ENCODE measurements around the gene CTDSPL. TPM values are rescaled to one million over a fixed set of nuclear protein-coding genes. Genes with fewer than 3 reads are reported as not detected.
"Not testable (repeated sequence)": the region's sequence is repeated elsewhere in the genome, so short reads cannot be mapped to it uniquely, and the experiment has no call there.

The CTDSPL gene
- total RNA-seq, 1 experiment from 2014 or later: 7.7 TPM

GRCh38 chr3:37963635-37964034 lies 102.0 kb downstream of the CTDSPL start:
- Histone ChIP-seq H3K4me3 (no peak overlapping the region), H3K27me3 (no peaks in the 10 kb centered on the region), H3K27ac (no peak overlapping the region; the same call in 1 of the 2 replicates), H3K36me3 (no peaks in the 10 kb centered on the region), H3K4me1 (peaks cover 20% of the 10 kb centered on the region), H3K9me3 (replicated peaks) (no peaks in the 10 kb centered on the region)
- no peak for DNase-seq

GRCh38 chr3:37964146-37964545 lies 102.5 kb downstream of the CTDSPL start:
- H3K9me3 ChIP-seq (replicated peaks): no peaks in the 10 kb centered on the region
- H3K4me1 ChIP-seq: peaks cover 25% of the 10 kb centered on the region
- no peak overlapping the region for H3K27ac ChIP-seq
- no peak for DNase-seq
- no peaks in the 10 kb centered on the region for H3K27me3 ChIP-seq
- H3K36me3 ChIP-seq: no peaks in the 10 kb centered on the region
- no peak overlapping the region for H3K4me3 ChIP-seq

- Histone ChIP-seq H3K36me3 (no peaks in the 10 kb centered on the region), H3K27me3 (no peaks in the 10 kb centered on the region), H3K4me3 (no peak overlapping the region), H3K9me3 (replicated peaks) (no peaks in the 10 kb centered on the region), H3K27ac (no peak overlapping the region), H3K4me1 (peaks cover 31% of the 10 kb centered on the region)
- DNase-seq: no peak
Observed at GRCh38 chr3:37964716-37965115, 103.0 kb downstream of the CTDSPL start.

- H3K36me3 ChIP-seq: no peaks in the 10 kb centered on the region
- H3K27me3 ChIP-seq: no peaks in the 10 kb centered on the region
- H3K4me1 ChIP-seq: peaks cover 28% of the 10 kb centered on the region
- DNase-seq: peak; percentile 42 to 65
- H3K9me3 ChIP-seq (replicated peaks): no peaks in the 10 kb centered on the region
- no peak overlapping the region for H3K27ac ChIP-seq
- H3K4me3 ChIP-seq: no peak overlapping the region
Observed at GRCh38 chr3:37967260-37967881, 105.7 kb downstream of the CTDSPL start.

GRCh38 chr3:37968199-37968598 lies 106.5 kb downstream of the CTDSPL start:
- no peak for DNase-seq
- no peak overlapping the region for H3K4me3 ChIP-seq
- no peaks in the 10 kb centered on the region for H3K36me3 ChIP-seq
- no peaks in the 10 kb centered on the region for H3K27me3 ChIP-seq
- no peaks in the 10 kb centered on the region for H3K9me3 ChIP-seq (replicated peaks)
- no peak overlapping the region; the same call in 1 of the 2 replicates for H3K27ac ChIP-seq
- peaks cover 20% of the 10 kb centered on the region for H3K4me1 ChIP-seq

GRCh38 chr3:37968813-37969595 lies 107.3 kb downstream of the CTDSPL start:
- peaks cover 17% of the 10 kb centered on the region for H3K4me1 ChIP-seq
- no peaks in the 10 kb centered on the region for H3K36me3 ChIP-seq
- peak in 1 of 2 experiments; percentile 13 for DNase-seq
- no peaks in the 10 kb centered on the region for H3K27me3 ChIP-seq
- H3K9me3 ChIP-seq (replicated peaks): no peaks in the 10 kb centered on the region
- peak overlapping the region; percentile 75 for H3K27ac ChIP-seq
- H3K4me3 ChIP-seq: peak overlapping the region; percentile 19; the same call in 1 of the 2 replicates

- no peaks in the 10 kb centered on the region for H3K36me3 ChIP-seq
- H3K9me3 ChIP-seq (replicated peaks): no peaks in the 10 kb centered on the region
- peak; percentile 78 to 79 for DNase-seq
- H3K4me1 ChIP-seq: peaks cover 17% of the 10 kb centered on the region
- H3K27me3 ChIP-seq: no peaks in the 10 kb centered on the region
- peak overlapping the region; percentile 75 for H3K27ac ChIP-seq
- H3K4me3 ChIP-seq: peak overlapping the region; percentile 19; the same call in 1 of the 2 replicates
Observed at GRCh38 chr3:37969596-37970100, 108.0 kb downstream of the CTDSPL start.

GRCh38 chr3:37970802-37971201 lies 109.1 kb downstream of the CTDSPL start:
- Histone ChIP-seq H3K27ac (no peak overlapping the region; the same call in 1 of the 2 replicates), H3K9me3 (replicated peaks) (no peaks in the 10 kb centered on the region), H3K4me1 (peaks cover 17% of the 10 kb centered on the region), H3K36me3 (no peaks in the 10 kb centered on the region), H3K27me3 (no peaks in the 10 kb centered on the region), H3K4me3 (no peak overlapping the region)
- DNase-seq: no peak

GRCh38 chr3:37971467-37971866 lies 109.8 kb downstream of the CTDSPL start:
- Histone ChIP-seq H3K27ac (no peak overlapping the region), H3K9me3 (replicated peaks) (no peaks in the 10 kb centered on the region), H3K4me3 (no peak overlapping the region), H3K4me1 (peaks cover 17% of the 10 kb centered on the region), H3K27me3 (no peaks in the 10 kb centered on the region), H3K36me3 (no peaks in the 10 kb centered on the region)
- no peak for DNase-seq

GRCh38 chr3:37972056-37972455 lies 110.4 kb downstream of the CTDSPL start:
- H3K4me1 ChIP-seq: peaks cover 17% of the 10 kb centered on the region
- H3K36me3 ChIP-seq; H3K4me3 ChIP-seq; H3K9me3 ChIP-seq (replicated peaks); DNase-seq; H3K27me3 ChIP-seq; H3K27ac ChIP-seq: not testable (repeated sequence)

GRCh38 chr3:37973246-37974054 lies 111.8 kb downstream of the CTDSPL start:
- Histone ChIP-seq H3K4me1 (peaks cover 17% of the 10 kb centered on the region), H3K36me3 (no peaks in the 10 kb centered on the region), H3K9me3 (replicated peaks) (no peaks in the 10 kb centered on the region), H3K27me3 (no peaks in the 10 kb centered on the region), H3K27ac (no peak overlapping the region), H3K4me3 (no peak overlapping the region)
- DNase-seq: no peak

- H3K9me3 ChIP-seq (replicated peaks): no peaks in the 10 kb centered on the region
- DNase-seq: peak; percentile 45 to 74
- H3K4me3 ChIP-seq: no peak overlapping the region
- H3K4me1 ChIP-seq: peaks cover 9% of the 10 kb centered on the region
- H3K27ac ChIP-seq: no peak overlapping the region
- H3K27me3 ChIP-seq: no peaks in the 10 kb centered on the region
- H3K36me3 ChIP-seq: no peaks in the 10 kb centered on the region
Observed at GRCh38 chr3:37974121-37975083, 112.7 kb downstream of the CTDSPL start.

- no peaks in the 10 kb centered on the region for H3K36me3 ChIP-seq
- peak overlapping the region; percentile 88; the same call in 1 of the 2 replicates for H3K27ac ChIP-seq
- peaks cover 23% of the 10 kb centered on the region for H3K4me1 ChIP-seq
- H3K27me3 ChIP-seq: no peaks in the 10 kb centered on the region
- no peak overlapping the region for H3K4me3 ChIP-seq
- H3K9me3 ChIP-seq (replicated peaks): no peaks in the 10 kb centered on the region
- no peak for DNase-seq
Observed at GRCh38 chr3:37979541-37980461, 118.1 kb downstream of the CTDSPL start.
